ENCODE data around the gene ATG7. TPM values are rescaled to one million over a fixed set of nuclear protein-coding genes. Genes with fewer than 3 reads are reported as not detected.

Gene ATG7
- total RNA-seq, 1 donor from 2014 or later = 40.3 TPM

DNA sequence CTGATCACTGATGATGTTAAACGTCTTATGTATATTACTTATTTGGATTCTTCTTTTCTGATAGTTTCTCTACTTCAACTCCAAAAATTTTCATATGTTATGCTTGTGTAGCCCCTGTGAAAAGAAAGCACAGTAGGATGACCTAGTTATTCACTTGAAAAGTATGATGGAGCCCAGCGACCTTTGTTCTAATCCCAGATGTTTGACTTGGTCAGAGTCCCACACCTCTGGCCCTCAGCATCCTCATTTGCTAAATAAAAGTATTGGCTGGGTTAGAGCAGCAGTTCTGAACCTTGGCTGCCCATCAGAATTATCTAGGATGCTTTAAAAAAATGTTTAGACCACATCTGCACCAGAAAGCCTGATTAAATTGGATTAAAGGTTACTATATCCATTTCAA, 173.7 kb downstream of the ATG7 start:
- peaks cover 2% of the 10 kb centered on the region for H3K4me1 Mint-ChIP-seq
- H3K27ac Mint-ChIP-seq = no peak overlapping the region
- H3K9me3 Mint-ChIP-seq = peaks cover 7% of the 10 kb centered on the region
- no peaks in the 10 kb centered on the region for H3K27me3 Mint-ChIP-seq (ENCODE audit: low read depth)
- TF ChIP-seq, protein P1, sequence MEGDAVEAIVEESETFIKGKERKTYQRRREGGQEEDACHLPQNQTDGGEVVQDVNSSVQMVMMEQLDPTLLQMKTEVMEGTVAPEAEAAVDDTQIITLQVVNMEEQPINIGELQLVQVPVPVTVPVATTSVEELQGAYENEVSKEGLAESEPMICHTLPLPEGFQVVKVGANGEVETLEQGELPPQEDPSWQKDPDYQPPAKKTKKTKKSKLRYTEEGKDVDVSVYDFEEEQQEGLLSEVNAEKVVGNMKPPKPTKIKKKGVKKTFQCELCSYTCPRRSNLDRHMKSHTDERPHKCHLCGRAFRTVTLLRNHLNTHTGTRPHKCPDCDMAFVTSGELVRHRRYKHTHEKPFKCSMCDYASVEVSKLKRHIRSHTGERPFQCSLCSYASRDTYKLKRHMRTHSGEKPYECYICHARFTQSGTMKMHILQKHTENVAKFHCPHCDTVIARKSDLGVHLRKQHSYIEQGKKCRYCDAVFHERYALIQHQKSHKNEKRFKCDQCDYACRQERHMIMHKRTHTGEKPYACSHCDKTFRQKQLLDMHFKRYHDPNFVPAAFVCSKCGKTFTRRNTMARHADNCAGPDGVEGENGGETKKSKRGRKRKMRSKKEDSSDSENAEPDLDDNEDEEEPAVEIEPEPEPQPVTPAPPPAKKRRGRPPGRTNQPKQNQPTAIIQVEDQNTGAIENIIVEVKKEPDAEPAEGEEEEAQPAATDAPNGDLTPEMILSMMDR (IDR thresholded peaks at IDR 0.05; ENCODE audit: unreplicated experiment) = no peak
- no peak overlapping the region for H3K4me3 Mint-ChIP-seq
- H3K36me3 Mint-ChIP-seq = peaks cover 1% of the 10 kb centered on the region
- no peak for DNase-seq (ENCODE audit: low spot score in 2 of 2, unreplicated experiment in 2 of 2)

DNA sequence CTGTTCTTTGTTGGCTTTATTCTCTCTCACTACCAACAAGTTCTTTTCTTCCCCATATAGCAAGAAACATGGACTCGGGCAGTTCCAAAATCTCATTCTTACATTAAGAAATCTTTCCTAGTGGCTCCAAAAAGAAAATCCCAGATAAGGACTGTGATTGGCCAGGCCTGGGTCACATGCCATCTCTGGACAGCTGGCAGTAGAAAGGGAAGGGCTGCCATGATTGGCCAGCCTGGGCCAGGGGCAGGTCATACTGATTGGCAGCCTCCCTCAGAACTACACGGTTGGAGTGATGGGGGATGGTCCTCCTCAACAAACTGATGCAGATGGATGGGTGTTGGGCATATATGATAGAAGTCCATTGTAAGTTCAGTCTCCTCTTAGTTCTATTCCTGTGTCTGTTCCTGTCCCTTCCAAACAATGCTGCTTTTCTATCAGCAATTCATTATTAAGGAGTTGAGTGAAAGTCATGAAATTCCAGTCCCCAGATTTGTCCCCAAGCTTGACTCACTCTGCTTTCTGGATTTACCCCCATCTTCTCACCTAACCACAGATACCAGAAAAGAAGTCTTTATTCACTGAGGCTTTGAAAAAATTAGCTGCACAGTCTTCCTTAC, 175.5 kb downstream of the ATG7 start:
- H3K27ac Mint-ChIP-seq = no peak overlapping the region
- H3K36me3 Mint-ChIP-seq = peaks cover 1% of the 10 kb centered on the region
- H3K27me3 Mint-ChIP-seq (ENCODE audit: low read depth) = no peaks in the 10 kb centered on the region
- H3K9me3 Mint-ChIP-seq = peaks cover 7% of the 10 kb centered on the region
- H3K4me3 Mint-ChIP-seq = no peak overlapping the region
- no peak for DNase-seq (ENCODE audit: low spot score in 2 of 2, unreplicated experiment in 2 of 2)
- TF ChIP-seq, protein P1 (IDR thresholded peaks at IDR 0.05; ENCODE audit: unreplicated experiment) = no peak
- peaks cover 2% of the 10 kb centered on the region for H3K4me1 Mint-ChIP-seq

DNA sequence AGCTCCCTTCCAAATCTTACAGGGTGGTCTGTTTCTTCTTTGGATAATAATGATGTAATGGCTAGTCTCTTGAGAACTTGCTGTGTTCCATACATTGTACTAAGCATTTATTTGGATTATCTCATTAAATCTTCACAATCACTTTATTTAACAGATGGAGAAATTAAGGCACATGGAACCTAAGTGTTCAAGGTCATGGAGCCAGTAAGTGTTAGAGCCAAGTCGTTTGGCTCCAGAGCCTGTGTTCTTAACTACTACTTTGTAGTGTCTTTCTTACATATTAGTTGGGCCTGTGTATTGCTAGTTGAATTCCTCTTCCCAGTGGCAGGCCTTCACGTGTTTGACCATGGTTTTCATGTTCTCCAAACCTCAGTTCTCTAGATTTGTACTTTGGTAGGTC, 177.8 kb downstream of the ATG7 start:
- H3K36me3 Mint-ChIP-seq = no peaks in the 10 kb centered on the region
- H3K27ac Mint-ChIP-seq = no peak overlapping the region
- peaks cover 10% of the 10 kb centered on the region for H3K4me1 Mint-ChIP-seq
- H3K27me3 Mint-ChIP-seq (ENCODE audit: low read depth) = no peaks in the 10 kb centered on the region
- no peak for DNase-seq (ENCODE audit: low spot score in 2 of 2, unreplicated experiment in 2 of 2)
- H3K4me3 Mint-ChIP-seq = no peak overlapping the region
- TF ChIP-seq, protein P1 (IDR thresholded peaks at IDR 0.05; ENCODE audit: unreplicated experiment) = no peak
- H3K9me3 Mint-ChIP-seq = peaks cover 3% of the 10 kb centered on the region

DNA sequence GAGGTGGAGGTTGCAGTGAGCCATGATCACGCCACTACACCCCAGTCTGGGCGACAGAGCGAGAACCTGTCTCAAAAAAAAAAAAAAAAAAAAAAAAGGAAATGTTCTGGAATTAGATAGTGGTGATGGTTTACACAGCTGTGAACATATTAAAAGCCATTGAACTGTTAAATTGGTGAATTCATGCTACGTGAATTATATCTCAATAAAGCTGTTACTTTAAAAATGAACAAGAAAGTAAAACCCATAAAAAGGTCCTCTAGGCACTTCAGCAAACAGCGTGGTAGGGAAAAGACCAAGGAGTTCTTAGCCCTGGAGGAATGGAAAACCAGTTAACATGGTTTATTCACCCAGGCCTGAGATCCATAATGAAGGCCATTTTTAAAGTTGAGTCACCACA, 180.1 kb downstream of the ATG7 start:
- H3K27ac Mint-ChIP-seq = no peak overlapping the region
- no peaks in the 10 kb centered on the region for H3K9me3 Mint-ChIP-seq
- H3K36me3 Mint-ChIP-seq = no peaks in the 10 kb centered on the region
- no peak overlapping the region for H3K4me3 Mint-ChIP-seq
- no peak for DNase-seq (ENCODE audit: low spot score in 2 of 2, unreplicated experiment in 2 of 2)
- TF ChIP-seq, protein P1 (IDR thresholded peaks at IDR 0.05; ENCODE audit: unreplicated experiment) = no peak
- peaks cover 16% of the 10 kb centered on the region for H3K4me1 Mint-ChIP-seq
- no peaks in the 10 kb centered on the region for H3K27me3 Mint-ChIP-seq (ENCODE audit: low read depth)

DNA sequence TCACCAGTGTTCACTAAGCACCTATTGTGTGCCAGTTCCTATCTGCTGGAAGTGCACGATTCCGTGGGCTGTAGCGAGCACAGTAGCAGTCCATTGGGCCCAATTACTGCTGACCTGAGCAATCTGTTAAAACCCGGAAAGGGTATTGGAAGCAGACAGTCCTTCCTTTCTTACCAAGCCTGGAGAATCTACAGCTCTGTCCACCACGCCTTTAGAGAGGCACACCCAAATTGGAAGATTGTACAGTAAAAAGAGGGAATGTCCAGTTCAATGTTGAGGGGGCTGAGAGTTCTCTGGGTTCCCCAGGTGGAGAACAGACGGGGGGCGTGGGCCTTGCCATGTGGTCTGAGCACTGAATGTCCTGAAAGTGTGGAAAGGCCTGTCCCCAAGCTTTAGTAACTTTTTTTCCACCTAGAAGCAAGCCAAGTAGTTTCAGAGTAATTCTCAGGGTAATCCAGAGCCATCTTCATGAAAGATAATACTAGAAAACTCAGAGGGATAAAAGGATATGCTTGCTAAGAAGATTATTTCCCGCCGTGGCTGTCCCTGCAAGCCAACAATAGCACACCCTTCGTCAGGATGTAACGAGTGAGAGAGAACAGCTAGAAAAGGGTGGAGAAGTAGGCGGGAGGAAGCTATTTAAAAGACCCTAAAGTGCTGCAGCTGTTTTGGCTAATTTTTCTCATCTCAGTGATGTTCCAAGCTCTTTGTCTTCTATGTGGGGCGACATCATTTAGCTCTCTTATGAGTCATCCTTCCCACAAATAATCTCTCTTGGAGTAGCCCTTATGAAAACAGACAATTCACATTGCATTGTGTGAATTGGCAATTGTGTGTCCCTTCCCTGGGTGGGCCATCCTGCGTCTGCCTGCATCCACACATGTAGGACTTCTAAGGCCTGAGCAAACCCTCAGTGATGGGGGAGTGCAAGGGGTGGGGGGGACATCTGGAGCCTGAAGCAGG, 181.0 kb downstream of the ATG7 start:
- no peak for DNase-seq (ENCODE audit: low spot score in 2 of 2, unreplicated experiment in 2 of 2)
- Mint-ChIP-seq H3K9me3 (no peaks in the 10 kb centered on the region), H3K27ac (peak overlapping the region; percentile 15), H3K27me3 (ENCODE audit: low read depth) (no peaks in the 10 kb centered on the region), H3K36me3 (no peaks in the 10 kb centered on the region), H3K4me1 (peaks cover 24% of the 10 kb centered on the region), H3K4me3 (no peak overlapping the region)
- TF ChIP-seq, protein P1 (IDR thresholded peaks at IDR 0.05; ENCODE audit: unreplicated experiment) = no peak
